NT2/D1 (cell line): Measurements from ENCODE around the gene NR2F1-AS1.

Source experiments
- YY1 ChIP-seq: IDR thresholded peaks from 2 replicates; pipeline ENCODE4 v1.6.1; 2011; ENCODE audit not compliant: insufficient read length, insufficient read depth
- ZNF274 ChIP-seq: IDR thresholded peaks from 2 replicates; pipeline ENCODE4 v1.6.1; 2011; ENCODE audit warnings: mild to moderate bottlenecking, low read depth, low read length

DNA sequence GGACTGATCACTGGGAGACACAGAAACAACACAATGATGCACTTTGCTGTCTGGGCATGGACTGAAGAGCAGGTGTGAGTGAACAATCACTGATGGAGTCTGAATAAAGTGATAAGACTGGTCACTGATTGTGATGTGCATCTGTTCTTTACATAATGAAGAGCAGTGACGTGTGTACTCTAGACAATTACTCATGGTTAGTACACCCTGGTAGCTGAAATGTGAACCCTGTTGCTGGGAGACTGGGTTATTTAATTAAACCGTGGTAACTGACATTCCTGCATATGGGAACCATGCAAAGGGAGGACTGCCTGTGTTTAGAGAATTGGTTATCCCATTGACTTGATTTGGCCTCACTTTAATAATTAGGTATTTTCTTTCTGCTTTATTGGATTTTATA is 202.9 kb downstream of the NR2F1-AS1 start:
- TF ChIP-seq YY1, result no peak
- no peak for TF ChIP-seq ZNF274
